GM19372 (cell line): ENCODE data around the gene MBTD1.
A peak's percentile ranks its signal among the peaks of the same experiment; 100 is the strongest.
"Not testable (repeated sequence)": the region's sequence is repeated elsewhere in the genome, so short reads cannot be mapped to it uniquely, and the experiment has no call there.

ENCODE experiments used
- ATAC-seq: cut with Tn5 transposase; IDR thresholded peaks from one replicate; pipeline ENCODE4 v1.9.1; 2021; ENCODE audit warnings: mild to moderate bottlenecking, low read depth, moderate library complexity; ENCODE audit not compliant: unreplicated experiment

MBTD1 gene

DNA sequence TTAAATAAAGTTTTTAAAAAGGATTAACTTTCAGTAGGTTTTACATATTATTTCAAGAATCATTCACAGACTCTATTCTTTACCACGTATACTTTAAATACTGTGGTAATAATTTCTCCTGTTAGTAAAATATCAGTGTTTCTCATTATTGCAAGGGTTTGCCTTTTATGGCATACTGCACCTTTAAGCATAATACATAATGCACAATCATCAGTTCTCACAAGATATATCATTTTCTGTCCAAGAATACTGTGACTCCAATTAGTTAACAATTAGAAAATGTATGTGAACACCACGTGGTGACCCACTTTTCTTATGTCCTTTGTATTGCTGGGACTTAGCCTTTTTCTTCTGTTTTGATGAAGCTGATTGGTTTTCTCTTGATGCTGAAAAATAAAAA lies 68.0 kb downstream of the MBTD1 start:
- no peak for ATAC-seq

DNA sequence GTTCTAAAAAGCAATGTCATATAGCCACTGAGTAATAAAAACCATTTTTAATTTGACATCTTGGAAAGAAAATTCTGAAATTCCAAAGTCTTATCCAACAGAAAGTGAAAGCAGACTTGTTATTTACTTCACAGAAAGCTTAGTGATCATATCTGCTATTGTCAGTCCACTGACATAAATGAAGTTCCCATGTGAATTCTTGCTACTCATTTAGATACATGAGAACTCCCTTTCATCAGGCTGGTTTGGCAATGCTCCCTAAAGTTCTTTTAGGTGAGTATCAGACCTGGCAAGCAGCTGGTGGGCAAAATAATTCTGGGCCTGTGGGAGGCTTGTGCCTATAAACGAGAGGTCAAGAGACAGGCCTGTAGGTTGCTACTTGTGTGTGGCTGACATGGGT lies 70.2 kb downstream of the MBTD1 start:
- ATAC-seq, result no peak

DNA sequence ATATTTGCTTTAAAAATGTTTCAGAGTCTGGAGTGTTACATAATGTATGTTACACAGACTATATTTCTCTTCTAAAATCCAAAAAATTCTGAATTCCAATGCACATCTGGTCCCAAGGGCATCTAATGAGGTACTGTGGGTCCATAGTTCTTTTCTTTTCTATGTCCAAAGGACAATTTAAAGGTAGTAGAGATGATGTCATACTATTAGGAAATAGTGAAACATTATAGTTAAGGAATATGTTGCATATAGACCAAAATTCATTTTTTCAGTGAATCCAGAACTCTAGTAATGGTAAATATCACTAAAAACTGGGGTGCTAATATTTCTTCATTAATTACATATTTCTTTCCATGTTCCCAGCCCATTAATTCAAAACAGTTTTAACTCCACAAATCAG lies 70.7 kb downstream of the MBTD1 start:
- ATAC-seq, result no peak

DNA sequence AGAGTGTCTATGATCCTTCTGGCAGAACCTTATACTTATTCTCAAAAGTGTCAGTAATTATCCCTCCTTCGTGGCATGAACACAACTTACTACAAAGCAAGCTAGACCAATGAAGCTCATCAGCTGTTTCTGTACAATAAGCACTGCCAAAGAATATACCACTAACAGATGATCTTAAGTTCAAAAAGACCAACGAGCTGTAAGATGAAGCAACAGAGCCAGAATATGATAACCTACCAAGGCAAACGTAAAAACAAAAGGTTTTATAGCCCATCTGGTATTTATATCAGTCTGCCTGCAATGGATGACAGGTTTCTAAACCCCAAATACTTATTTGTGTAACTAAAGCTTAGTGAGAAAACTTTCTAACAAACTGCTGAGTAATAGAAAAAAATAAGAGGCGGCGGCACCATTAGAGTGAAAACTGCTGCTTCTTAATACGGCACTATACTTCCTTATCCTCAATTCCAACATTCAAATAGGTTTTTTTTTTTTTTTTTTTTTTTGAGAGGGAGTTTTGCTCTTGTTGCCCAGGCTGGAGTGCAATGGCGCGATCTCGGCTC lies 71.5 kb downstream of the MBTD1 start:
- no peak for ATAC-seq

DNA sequence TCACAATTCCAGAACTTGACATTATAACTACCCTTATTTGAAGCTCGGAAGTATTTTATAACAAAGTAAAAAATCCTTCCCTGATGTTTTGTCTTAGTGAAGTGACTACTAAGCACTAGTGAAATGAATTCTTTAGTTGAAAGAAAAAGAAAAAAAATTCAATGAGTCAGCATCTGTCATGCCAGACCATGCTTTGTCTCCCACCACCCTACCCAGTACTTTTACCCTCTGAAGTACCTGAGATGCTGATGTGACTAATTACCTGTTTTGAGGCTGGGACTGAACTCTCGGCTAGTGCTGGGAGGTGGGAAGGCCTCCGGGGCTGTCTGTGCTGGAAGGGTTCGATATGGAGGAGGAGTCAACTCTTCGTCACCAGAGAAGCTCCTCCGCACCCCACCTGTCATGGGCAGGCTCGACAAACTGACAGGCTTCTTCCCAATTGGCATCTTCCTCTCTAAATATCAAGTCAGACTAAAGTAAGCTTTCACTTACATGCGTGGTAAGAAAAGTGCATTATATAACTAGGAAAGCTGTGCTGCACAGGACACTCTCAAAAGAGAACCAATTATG lies 74.0 kb downstream of the MBTD1 start:
- no peak for ATAC-seq

DNA sequence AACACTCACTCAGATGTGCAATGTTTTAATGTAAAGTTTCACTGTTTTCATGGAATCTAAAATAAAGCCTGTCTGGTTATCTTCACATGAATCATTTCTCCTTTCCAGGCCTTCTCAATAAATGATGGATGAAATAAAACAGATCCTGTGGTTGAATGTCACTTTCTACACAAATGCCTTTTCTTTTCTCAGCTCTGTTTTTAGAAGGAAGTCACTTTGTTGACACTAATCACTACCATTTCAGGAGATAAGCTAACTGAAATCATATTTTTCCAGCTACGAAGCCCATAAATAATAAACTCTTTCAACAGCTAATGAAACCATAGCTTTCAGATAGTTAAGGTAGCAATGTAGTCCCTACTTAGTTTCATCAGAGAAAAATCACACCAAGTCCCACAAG lies 75.7 kb downstream of the MBTD1 start:
- no peak for ATAC-seq

DNA sequence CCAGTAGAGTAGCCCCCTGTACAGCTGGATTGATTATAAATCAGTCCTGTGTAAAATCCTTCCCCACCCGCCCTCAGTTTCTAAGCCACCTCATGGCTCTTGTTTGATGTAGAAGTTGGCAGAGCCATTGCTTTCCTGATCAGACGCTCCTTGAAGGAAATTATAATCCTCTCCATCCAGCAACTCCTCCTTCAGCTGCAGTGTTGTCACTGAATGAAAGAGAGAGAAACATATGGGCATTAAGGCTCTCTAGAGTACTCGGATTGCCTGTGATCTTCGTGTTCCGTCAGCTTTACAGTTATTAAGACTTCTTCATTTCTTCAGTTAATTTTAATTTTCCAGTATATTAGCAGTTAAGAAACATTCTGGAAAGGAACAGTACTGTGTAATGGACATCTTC lies 79.4 kb downstream of the MBTD1 start:
- ATAC-seq, result no peak

DNA sequence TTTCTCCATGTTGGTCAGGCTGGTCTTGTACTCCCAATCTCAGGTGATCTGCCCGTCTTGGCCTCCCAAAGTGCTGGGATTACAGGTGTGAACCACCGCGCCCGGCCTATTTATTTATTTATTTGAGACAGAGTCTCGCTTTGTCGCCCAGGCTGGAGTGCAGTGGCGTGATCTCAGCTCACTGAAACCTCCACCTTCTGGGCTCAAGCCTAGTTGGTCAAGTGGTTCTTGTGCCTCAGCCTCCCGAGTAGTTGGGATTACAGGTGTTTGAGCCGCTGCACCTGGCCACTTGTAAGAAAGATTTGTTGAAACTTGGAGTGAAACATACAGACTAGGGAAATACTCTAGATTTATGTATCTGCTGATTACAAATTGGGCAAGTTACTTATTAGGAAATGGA lies 87.8 kb downstream of the MBTD1 start:
- not testable (repeated sequence) for ATAC-seq

DNA sequence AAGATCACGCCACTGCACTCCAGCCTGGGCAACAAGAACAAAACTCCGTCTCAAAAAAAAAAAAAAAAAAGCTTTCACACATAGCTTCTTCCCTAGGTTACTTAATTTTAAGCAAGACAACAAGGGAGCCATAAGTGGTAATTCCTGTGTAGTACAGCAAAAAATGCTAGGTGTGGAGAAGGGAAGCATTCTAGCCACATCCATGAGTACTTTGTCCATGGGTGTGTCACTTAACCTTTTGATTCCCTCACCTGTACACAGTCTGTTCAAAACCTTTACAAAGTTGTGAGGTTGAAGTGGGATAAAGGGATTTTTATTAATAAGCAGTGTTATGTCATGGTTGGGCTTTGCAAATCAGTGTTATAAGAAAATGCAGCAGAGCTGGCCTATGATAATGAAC lies 89.1 kb downstream of the MBTD1 start:
- ATAC-seq, result no peak

DNA sequence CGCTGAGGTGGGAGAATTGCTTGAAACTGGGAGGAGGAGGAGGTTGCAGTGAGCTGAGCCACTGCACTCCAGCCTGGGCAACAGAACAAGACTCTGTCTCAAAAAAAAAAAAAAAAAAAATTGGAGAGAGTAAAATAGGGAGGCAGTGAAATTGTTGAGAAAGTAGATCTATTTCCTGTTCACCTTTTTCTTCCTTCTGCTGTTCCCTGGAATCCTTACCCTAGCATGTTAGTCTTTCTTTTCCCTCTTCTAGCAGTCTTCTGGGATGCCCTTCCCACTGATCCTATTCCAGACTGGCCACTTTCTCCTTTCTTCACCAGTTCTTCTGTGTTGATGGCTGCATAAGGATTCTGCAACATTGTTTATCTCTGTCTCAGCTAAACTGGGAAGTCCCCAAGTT lies 90.5 kb downstream of the MBTD1 start:
- ATAC-seq, result no peak

DNA sequence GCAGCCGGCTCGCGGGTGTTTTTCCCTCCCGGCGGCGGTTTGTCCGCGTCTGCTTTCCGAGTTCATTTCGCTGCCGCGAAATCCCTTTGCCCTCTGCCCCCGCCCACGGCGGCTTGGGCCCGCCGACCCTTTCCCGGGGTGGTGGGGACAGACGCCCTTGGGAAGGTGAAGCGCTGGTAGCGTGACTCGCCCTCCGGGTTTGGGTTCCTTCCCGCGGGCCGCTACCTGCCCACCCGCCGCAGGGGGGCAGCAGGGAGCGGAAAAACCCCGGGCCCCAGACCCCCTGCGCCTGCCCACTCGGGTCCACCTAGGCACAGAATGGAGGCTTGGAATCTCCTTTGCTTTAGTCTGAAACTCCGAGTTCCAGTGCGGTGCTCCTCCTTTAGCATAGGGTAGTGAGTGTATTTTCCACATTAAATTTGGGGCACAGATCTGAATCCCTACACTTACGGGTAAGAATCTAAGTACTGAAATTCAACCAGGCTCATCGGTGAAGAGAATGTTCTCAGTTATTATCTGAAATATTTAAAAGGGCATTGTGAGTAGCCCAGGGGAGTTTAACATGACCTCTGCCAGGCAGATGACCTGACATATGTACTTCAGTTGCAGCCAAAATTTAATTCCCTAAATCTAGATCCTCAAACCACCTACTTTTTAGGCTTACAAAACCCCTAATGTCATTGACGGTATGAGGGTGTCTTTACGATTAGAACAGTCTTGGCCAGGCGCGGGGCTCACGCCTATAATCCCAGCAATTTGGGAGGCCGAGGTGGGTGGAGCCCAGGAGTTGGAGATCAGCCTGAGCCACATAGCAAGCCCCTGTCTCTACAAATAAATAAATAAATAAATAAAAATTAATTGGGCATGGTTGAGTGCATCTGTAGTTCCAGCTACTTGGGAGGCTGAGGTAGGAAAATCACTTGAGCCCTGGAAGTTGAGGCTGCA lies 92.6 kb downstream of the MBTD1 start:
- peak; percentile 44 for ATAC-seq

DNA sequence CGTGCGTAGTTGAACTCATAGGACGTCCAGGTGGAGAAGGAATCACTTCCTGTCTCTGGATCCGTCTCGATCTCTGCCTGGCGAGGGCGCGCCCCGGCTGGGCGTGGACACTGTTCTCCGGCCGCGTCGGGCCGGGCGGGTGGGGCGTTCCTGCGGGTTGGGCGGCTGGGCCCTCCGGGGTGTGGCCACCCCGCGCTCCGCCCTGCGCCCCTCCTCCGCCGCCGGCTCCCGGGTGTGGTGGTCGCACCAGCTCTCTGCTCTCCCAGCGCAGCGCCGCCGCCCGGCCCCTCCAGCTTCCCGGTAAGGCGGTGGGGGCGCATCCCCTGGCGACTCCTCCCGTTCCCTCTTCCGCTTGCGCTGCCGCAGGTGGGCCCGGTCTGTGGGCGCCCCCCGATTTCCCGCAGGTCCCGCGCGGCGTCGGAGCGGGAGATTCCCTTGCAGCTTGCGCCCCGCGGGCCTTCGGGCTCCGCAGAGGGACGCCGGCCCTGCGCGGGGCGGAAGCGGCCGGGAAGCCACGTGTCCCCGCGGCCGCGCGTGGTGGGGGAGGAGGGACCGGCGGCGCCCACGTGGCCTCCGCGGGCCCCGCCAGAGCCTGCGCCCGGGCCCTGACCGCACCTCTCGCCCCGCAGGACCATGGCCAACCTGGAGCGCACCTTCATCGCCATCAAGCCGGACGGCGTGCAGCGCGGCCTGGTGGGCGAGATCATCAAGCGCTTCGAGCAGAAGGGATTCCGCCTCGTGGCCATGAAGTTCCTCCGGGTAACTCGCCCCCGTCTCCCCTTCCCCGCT lies 93.5 kb downstream of the MBTD1 start, which contains the start of gene NME2:
NME2 (plus strand) TSS at position 214 of the 789 bp plus-strand sequence; CDS start at position 634, 420 bp downstream.
- peak; percentile 82 for ATAC-seq

DNA sequence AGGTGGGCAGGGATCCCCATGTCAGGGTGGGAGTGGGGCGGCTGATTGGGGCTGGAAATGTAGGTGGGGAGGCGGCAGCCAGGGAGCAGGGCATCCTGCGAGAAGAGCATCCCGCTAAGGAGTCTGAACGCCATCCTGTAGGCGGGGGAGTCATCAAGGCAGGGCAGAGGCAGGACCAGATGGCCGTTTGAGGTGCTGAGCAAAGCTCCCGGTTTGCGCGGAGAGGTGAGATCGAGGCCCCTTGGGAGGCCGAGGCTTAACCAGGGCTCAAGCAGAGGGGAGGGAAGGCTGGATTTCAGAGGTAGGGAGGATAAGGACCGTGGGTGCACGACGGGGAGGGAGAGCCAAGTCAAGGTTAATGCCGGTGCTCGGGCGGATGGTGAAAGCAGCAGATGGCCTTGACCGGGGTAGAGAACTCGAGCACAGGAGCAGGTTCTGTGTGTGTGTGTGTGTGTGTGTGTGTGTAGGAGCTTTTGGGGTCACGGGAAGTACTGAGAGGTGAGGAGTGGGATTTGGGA lies 94.1 kb downstream of the MBTD1 start:
- ATAC-seq, result peak; percentile 7

DNA sequence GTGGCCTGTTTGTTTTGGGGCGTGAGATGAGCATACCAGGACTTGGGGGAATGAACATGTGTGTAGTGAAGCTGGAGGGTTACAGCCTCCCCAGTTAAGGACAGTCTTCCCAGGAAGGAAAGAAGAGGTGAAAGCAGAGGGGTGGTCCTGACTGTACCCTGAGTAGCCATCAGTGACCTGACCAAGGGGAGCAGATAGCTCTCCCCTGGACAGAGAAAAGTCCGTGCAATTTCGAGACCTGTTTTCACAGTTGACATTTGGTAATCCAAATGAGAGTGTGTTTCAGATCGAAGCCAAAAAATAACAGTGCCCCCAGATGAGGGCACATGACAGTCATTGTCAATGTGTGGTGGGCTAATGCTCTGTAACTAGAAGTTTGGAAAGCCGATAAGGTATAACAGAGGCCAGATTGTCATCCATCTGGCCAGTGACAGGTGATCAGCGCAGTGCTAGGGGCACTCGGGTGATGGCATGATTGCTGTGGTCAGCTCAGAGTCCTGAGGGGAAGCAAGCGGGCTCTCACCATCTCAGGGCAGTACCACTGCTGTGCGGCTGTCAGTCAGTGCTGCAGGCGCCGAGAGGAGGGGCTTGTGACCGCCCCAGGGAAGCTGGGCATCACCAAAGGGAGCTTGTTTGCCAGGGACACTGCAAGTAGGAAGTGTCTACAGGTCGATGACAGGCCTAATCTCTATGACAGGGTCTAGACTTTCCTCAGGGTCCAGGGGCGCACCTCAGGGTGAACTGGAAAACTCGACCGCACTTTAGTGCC lies 94.8 kb downstream of the MBTD1 start:
- no peak for ATAC-seq

DNA sequence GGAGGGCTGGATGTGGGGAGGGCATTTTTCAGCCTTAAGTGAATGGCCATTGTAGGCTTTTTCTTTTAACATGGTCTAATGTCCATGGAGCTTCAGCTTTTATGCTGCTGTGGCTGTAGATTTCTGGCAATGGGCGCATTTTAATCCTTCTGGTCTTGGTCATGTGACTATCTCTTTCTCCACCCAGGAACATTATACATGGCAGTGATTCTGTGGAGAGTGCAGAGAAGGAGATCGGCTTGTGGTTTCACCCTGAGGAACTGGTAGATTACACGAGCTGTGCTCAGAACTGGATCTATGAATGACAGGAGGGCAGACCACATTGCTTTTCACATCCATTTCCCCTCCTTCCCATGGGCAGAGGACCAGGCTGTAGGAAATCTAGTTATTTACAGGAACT lies 98.3 kb downstream of the MBTD1 start:
- ATAC-seq, result no peak

DNA sequence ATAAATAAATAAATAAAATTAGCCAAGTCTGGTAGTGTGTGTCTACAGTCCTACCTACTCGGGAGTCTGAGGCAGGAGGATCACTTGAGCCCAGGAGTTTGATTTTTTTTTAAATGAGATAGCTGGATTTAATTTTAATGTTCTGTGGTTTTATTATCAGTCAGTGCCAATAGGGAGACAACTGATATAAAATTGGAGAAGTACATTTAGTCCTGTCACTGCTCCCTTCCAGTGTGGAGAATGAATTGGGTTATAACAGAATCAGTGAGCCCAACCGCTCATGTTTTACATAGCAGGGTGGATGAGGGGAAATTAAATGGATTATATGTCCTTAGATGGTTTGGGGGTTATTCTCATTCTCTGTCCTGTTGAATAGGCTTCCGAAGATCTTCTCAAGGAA lies 100.2 kb downstream of the MBTD1 start:
- no peak for ATAC-seq

DNA sequence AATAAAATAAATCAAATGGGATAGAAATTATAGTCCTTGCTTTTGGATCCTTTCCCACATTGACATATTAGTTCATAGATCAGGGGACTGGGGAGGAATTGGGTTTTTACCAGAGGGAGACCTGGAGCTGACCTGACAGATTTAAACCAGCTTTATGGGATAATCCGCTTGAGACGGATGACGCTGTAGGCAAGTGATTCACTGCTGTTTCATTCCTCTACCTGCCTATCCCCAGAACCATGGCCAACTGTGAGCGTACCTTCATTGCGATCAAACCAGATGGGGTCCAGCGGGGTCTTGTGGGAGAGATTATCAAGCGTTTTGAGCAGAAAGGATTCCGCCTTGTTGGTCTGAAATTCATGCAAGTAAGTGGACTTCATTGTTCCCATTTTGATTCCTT lies 104.4 kb downstream of the MBTD1 start:
- no peak for ATAC-seq

DNA sequence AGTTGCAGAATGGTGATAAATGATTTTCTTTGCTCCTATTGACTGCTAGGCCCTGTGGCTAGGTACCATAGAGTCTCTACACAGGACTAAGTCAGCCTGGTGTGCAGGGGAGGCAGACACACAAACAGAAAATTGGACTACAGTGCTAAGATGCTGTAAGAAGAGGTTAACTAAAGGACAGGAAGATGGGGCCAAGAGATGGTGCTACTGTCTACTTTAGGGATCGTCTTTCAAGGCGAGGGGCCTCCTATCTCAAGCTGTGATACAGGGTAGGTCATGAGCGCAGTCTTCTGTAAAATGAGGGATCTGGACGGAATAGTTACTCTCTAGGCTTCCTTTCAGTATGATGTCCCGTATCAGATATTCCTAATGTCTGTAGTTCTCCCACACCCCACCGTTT lies 105.7 kb downstream of the MBTD1 start:
- ATAC-seq, result no peak

DNA sequence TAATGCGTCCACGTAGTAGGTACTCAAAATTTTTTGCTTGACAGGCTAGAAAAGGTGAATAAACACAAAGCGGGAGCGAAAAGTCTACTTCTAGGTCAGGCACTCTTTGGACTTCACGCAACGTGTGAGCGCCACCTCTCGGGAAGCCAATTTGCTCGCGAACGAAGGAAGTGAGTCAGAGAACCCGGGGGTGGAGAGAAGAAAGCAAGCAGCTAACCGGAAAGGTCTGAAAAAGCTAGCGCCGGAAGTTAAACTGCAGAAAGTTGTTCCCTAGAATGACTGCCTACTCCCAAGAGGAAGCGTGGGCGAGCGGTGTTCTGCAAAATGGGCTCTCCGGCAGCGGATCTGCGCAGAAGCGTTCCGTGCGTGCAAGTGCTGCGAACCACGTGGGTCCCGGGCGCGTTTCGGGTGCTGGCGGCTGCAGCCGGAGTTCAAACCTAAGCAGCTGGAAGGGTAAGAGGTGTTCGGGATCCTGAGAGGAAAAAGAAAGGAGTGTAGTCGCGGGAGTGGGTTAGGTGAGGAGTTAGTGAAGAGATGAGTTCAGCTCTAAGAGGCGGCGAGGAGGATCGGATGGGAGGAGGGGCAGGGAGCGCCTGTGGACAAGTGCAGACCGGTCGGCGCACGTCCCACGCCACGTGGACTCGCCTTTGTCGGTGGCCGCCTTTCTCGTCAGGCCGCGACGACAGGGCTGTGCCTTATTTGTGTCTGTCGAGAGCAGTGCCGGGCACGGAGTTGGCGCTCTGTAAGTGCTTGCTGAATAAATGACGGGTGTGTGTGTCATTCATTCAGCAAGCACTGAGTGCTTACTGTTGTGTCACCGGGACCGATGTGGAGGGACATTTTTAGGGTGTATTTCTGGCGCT lies 106.4 kb downstream of the MBTD1 start, which contains the start of gene NME1:
NME1 (plus strand) TSS at position 350 of the 863 bp plus-strand sequence. CDS start 2,096 bp downstream, outside the sequence.
- peak; percentile 94 for ATAC-seq
